SK-N-SH treated with all-trans-retinoic acid at 6 μM for 48 hours (cell line): ENCODE results near the gene YWHAB.

Experiments used
- BACH2 ChIP-seq: fragments of 250-450 bp; sonication (Bioruptor Pico); IDR thresholded peaks from 2 replicates; pipeline ENCODE4 v1.9.0; 2021; ENCODE audit warnings: mild to moderate bottlenecking, borderline replicate concordance
- PPARA ChIP-seq: fragments of 250-450 bp; sonication (Bioruptor Pico); IDR thresholded peaks from 2 replicates; pipeline ENCODE4 v1.5.0; 2020; ENCODE audit warnings: mild to moderate bottlenecking, borderline replicate concordance
- SNAI2 ChIP-seq: fragments of 250-450 bp; sonication (Bioruptor Pico); IDR thresholded peaks from 2 replicates; pipeline ENCODE4 v1.5.0; 2020; ENCODE audit warnings: mild to moderate bottlenecking, moderate library complexity
- ZFP30 ChIP-seq: fragments of 450-650 bp; formaldehyde crosslinking; IDR thresholded peaks from 2 replicates; pipeline ENCODE4 v1.5.0; 2022; ENCODE audit warnings: mild to moderate bottlenecking, moderate library complexity
- ZNF565 ChIP-seq: fragments of 450-650 bp; formaldehyde crosslinking; conservative IDR thresholded peaks from 2 replicates; pipeline ENCODE4 v1.5.0; 2020; ENCODE audit warnings: low read depth, mild to moderate bottlenecking, moderate library complexity
- ZNF70 ChIP-seq: fragments of 450-650 bp; formaldehyde crosslinking; IDR thresholded peaks from 2 replicates; pipeline ENCODE4 v1.5.0; 2020; ENCODE audit warnings: mild to moderate bottlenecking, moderate library complexity
- TF ChIP-seq, protein P1 (sequence below): fragments of 250-450 bp; sonication (Bioruptor Pico); IDR thresholded peaks from 2 replicates; pipeline ENCODE4 v1.8.0; 2020; ENCODE audit warnings: mild to moderate bottlenecking, moderate library complexity, borderline replicate concordance
- TF ChIP-seq, protein P2 (sequence below): fragments of 250-450 bp; sonication (Bioruptor Pico); IDR thresholded peaks from 2 replicates; pipeline ENCODE4 v1.5.1; 2020; ENCODE audit warnings: low read depth, mild to moderate bottlenecking, moderate library complexity
- TF ChIP-seq, protein P3 (sequence below): fragments of 250-450 bp; sonication (Bioruptor Pico); IDR thresholded peaks from 2 replicates; pipeline ENCODE4 v1.8.0; 2021; ENCODE audit warnings: low read depth, mild to moderate bottlenecking, moderate library complexity, borderline replicate concordance

DNA sequence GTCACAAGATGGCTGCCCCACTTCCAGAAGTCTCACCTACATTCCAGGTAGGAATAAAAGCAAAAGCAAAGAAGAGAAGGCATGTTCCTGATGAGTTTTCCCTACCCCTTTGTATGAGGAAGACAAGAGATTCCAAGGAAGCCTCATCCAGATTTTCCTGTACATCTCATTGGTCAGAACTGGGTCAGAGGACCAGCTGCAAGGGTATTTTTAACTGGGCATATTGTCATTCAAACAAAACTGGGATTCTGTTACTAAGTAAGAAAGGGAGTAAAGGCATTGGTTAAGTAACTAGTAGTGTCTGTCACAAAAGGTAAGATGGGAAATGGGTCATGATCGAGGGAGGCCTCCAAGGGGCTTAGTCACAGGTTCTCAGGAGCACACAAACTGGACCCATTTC, 47.0 kb upstream of the YWHAB start:
- TF ChIP-seq ZFP30 (CRISPR knock-in tag), result no peak
- TF ChIP-seq, protein P1, sequence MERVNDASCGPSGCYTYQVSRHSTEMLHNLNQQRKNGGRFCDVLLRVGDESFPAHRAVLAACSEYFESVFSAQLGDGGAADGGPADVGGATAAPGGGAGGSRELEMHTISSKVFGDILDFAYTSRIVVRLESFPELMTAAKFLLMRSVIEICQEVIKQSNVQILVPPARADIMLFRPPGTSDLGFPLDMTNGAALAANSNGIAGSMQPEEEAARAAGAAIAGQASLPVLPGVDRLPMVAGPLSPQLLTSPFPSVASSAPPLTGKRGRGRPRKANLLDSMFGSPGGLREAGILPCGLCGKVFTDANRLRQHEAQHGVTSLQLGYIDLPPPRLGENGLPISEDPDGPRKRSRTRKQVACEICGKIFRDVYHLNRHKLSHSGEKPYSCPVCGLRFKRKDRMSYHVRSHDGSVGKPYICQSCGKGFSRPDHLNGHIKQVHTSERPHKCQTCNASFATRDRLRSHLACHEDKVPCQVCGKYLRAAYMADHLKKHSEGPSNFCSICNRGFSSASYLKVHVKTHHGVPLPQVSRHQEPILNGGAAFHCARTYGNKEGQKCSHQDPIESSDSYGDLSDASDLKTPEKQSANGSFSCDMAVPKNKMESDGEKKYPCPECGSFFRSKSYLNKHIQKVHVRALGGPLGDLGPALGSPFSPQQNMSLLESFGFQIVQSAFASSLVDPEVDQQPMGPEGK (CRISPR knock-in tag), result no peak
- no peak for TF ChIP-seq SNAI2 (CRISPR knock-in tag)
- TF ChIP-seq BACH2 (CRISPR knock-in tag), result no peak
- TF ChIP-seq ZNF70 (CRISPR knock-in tag), result no peak
- TF ChIP-seq, protein P2, sequence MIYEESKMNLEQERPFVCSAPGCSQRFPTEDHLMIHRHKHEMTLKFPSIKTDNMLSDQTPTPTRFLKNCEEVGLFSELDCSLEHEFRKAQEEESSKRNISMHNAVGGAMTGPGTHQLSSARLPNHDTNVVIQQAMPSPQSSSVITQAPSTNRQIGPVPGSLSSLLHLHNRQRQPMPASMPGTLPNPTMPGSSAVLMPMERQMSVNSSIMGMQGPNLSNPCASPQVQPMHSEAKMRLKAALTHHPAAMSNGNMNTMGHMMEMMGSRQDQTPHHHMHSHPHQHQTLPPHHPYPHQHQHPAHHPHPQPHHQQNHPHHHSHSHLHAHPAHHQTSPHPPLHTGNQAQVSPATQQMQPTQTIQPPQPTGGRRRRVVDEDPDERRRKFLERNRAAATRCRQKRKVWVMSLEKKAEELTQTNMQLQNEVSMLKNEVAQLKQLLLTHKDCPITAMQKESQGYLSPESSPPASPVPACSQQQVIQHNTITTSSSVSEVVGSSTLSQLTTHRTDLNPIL (CRISPR knock-in tag), result no peak
- no peak for TF ChIP-seq ZNF565 (CRISPR knock-in tag)
- TF ChIP-seq, protein P3, sequence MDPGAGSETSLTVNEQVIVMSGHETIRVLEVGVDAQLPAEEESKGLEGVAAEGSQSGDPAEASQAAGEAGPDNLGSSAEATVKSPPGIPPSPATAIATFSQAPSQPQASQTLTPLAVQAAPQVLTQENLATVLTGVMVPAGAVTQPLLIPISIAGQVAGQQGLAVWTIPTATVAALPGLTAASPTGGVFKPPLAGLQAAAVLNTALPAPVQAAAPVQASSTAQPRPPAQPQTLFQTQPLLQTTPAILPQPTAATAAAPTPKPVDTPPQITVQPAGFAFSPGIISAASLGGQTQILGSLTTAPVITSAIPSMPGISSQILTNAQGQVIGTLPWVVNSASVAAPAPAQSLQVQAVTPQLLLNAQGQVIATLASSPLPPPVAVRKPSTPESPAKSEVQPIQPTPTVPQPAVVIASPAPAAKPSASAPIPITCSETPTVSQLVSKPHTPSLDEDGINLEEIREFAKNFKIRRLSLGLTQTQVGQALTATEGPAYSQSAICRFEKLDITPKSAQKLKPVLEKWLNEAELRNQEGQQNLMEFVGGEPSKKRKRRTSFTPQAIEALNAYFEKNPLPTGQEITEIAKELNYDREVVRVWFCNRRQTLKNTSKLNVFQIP, result no peak
- no peak for TF ChIP-seq PPARA
